GM23248 (cell line): ENCODE data around the gene RXRA. TPM values are rescaled to one million over a fixed set of nuclear protein-coding genes. Genes with fewer than 3 reads are reported as not detected.
A peak's percentile ranks its signal among the peaks of the same experiment; 100 is the strongest.

Experiments used
- DNase-seq: peaks from one replicate; pipeline ENCODE4 v3.0.0-alpha.2; 2015
- H2AFZ ChIP-seq: fragments of 200-600 bp; sonication (generic); 2 replicates; pipeline ENCODE4 v1.6.1; 2016; ENCODE audit warnings: antibody characterized with exemption
- H3F3A ChIP-seq: fragments of 200-600 bp; sonication (generic); 2 replicates; pipeline ENCODE4 v1.6.1; 2016; ENCODE audit warnings: mild to moderate bottlenecking, antibody characterized with exemption, mixed run types; ENCODE audit not compliant: insufficient read depth
- H3K27ac ChIP-seq: fragments of 200-600 bp; sonication (generic); 2 replicates; pipeline ENCODE4 v1.5.1; 2016; ENCODE audit warnings: mild to moderate bottlenecking
- H3K27me3 ChIP-seq: fragments of 200-600 bp; sonication (generic); replicated peaks from 2 replicates; pipeline ENCODE4 v1.6.1; 2016; ENCODE audit warnings: mild to moderate bottlenecking; ENCODE audit not compliant: insufficient read depth
- H3K36me3 ChIP-seq: fragments of 200-600 bp; sonication (generic); 2 replicates; pipeline ENCODE4 v1.6.1; 2016; ENCODE audit warnings: low read depth, mild to moderate bottlenecking
- H3K4me1 ChIP-seq: fragments of 200-600 bp; sonication (generic); 2 replicates; pipeline ENCODE4 v1.6.1; 2016; ENCODE audit warnings: mild to moderate bottlenecking; ENCODE audit not compliant: insufficient read depth
- H3K4me2 ChIP-seq: fragments of 200-600 bp; sonication (generic); one replicate; pipeline ENCODE4 v1.6.1; 2016; ENCODE audit warnings: mild to moderate bottlenecking; ENCODE audit not compliant: unreplicated experiment
- H3K4me3 ChIP-seq: fragments of 200-600 bp; sonication (generic); 2 replicates; pipeline ENCODE4 v1.5.1; 2016; ENCODE audit warnings: mild to moderate bottlenecking
- H3K79me2 ChIP-seq: fragments of 200-600 bp; sonication (generic); 2 replicates; pipeline ENCODE4 v1.6.1; 2016; ENCODE audit warnings: mild to moderate bottlenecking; ENCODE audit not compliant: insufficient read depth
- H3K9ac ChIP-seq: fragments of 200-600 bp; sonication (generic); 2 replicates; pipeline ENCODE4 v1.6.1; 2016; ENCODE audit warnings: mild to moderate bottlenecking
- H3K9me2 ChIP-seq: fragments of 200-600 bp; sonication (generic); 2 replicates; pipeline ENCODE4 v1.6.1; 2016; ENCODE audit warnings: mixed run types, mild to moderate bottlenecking, moderate library complexity; ENCODE audit not compliant: insufficient read depth
- H3K9me3 ChIP-seq: fragments of 200-600 bp; sonication (generic); one replicate; pipeline ENCODE4 v1.6.1; 2017; ENCODE audit warnings: low read depth
- H4K20me1 ChIP-seq: fragments of 200-600 bp; sonication (generic); 2 replicates; pipeline ENCODE4 v1.6.0; 2016; ENCODE audit not compliant: insufficient read depth
- EZH2 ChIP-seq: fragments of 200-600 bp; sonication (generic); IDR thresholded peaks from 2 replicates; pipeline ENCODE4 v1.6.1; 2018; ENCODE audit warnings: antibody characterized with exemption, mild to moderate bottlenecking; ENCODE audit not compliant: insufficient read depth, poor library complexity, severe bottlenecking
- EZH2phosphoT487 ChIP-seq: fragments of 200-600 bp; sonication (generic); IDR thresholded peaks from 2 replicates; pipeline ENCODE4 v1.6.1; 2018; ENCODE audit warnings: antibody characterized with exemption, moderate library complexity, mild to moderate bottlenecking, low read depth; ENCODE audit not compliant: insufficient read depth
- WGBS, 2 experiments: methylation state at CpG; one replicate each; pipeline ENCODE4 v1.1.6; 2015 to 2017; ENCODE audit warnings: low lambda C conversion rate in 2 of 2, low coverage in 1 of 2; ENCODE audit errors: missing lambda C conversion rate in 2 of 2; 5-methylcytosine and 5-hydroxymethylcytosine counted together
- in situ Hi-C: fragments of 300-500 bp; cut with MboI; formaldehyde crosslinking; loops from 2 replicates; pipeline ENCODE4 v1.15.0; 2020
- polyA plus RNA-seq: library from polyadenylated mRNA; unstranded; fragments of >200 nt; fragmentation: Nextera tagmentation; extraction: Ambion mirVana; gene quantifications from 2 replicates; pipeline ENCODE4 v1.2.1, GENCODE V29; 2016
- total RNA-seq: library from RNA; depleted of rRNA; stranded (reverse); fragments of >200 nt; shearing (Covaris generic); gene quantifications from 2 replicates; pipeline ENCODE4 v1.2.3, GENCODE V29; 2014

The RXRA gene
- total and polyA plus RNA-seq, 2 experiments from 2014 or later = 3.9 to 34.8 TPM

DNA sequence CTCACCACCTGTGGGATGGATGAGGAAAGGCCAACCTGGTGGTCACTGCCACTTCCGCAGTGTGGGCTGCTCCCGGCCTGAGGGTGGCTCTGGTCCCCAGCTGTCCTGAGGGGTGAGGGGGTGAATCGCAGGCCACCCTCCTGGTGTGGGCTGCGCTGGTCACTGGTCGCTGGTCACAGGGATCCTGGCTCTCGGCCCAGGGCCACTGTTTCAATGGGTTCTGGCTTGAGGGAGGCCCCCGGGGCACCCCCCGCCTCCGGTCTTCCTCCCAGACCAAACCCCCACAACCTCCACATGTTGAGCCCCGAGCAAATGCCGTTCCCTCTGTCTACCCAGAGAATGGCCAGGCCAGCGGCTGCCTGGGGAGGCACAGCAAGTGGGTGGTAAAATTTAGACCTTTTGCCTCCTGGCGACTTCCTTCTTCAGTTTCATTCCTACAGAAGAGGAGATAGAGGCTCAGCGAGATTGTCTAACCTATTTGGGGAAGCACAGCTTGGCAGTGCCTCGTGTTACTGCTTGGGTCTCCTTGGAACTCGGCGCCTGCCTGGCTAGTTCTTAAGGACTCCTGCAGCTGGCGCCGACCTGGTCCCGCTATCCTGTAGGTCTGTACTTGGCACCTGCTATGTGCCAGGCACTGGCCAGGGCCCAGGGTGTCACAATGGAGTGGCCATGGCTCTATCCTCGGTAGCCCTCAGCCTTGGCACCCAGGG lies 48.2 kb downstream of the RXRA start:
- H3K4me3 ChIP-seq = no peak overlapping the region
- peaks cover 99% of the 10 kb centered on the region for H3K79me2 ChIP-seq
- no peak overlapping the region for H3K27ac ChIP-seq
- TF ChIP-seq EZH2 (no peak), EZH2phosphoT487 (no peak)
- H3K27me3 ChIP-seq = no peaks in the 10 kb centered on the region
- H2AFZ ChIP-seq = no peak overlapping the region
- peaks cover 23% of the 10 kb centered on the region for H3K4me1 ChIP-seq
- no peak overlapping the region for H3K4me2 ChIP-seq
- no peak for DNase-seq
- no peaks in the 10 kb centered on the region for H3K9me3 ChIP-seq
- H3K9me2 ChIP-seq = no peaks in the 10 kb centered on the region
- H3K36me3 ChIP-seq = no peaks in the 10 kb centered on the region
- peaks cover 3% of the 10 kb centered on the region; the same call in 1 of the 2 replicates for H4K20me1 ChIP-seq
- in situ Hi-C loops = no loop called here
- H3F3A ChIP-seq = no peaks in the 10 kb centered on the region
- 0 out of 2 replicates have a peak overlapping the region, but pooled peaks have one; percentile 21 for H3K9ac ChIP-seq
- 83 to 84% methylated on average over 21 of the region's 21 CpGs for WGBS, 2 experiments

- Histone ChIP-seq H3K4me3 (no peak overlapping the region), H3K4me1 (peaks cover 23% of the 10 kb centered on the region), H2AFZ (no peak overlapping the region), H3K9ac (peak overlapping the region; percentile 37), H3F3A (no peaks in the 10 kb centered on the region), H3K9me2 (no peaks in the 10 kb centered on the region), H3K27ac (peak overlapping the region; percentile 19; the same call in 1 of the 2 replicates), H3K79me2 (peaks cover 99% of the 10 kb centered on the region), H3K36me3 (no peaks in the 10 kb centered on the region), H3K27me3 (no peaks in the 10 kb centered on the region), H3K4me2 (peak overlapping the region; percentile 13), H4K20me1 (peaks cover 3% of the 10 kb centered on the region; the same call in 1 of the 2 replicates), H3K9me3 (no peaks in the 10 kb centered on the region)
- TF ChIP-seq EZH2phosphoT487 (no peak), EZH2 (no peak)
- DNase-seq = peak; percentile 49
- in situ Hi-C loops = no loop called here
- 40 to 50% methylated on average over 6 of the region's 6 CpGs for WGBS, 2 experiments
Observed at GRCh38 chr9:134375011-134375390, 48.7 kb downstream of the RXRA start.

- peak; percentile 56 for DNase-seq
- Histone ChIP-seq H3K9me3 (no peaks in the 10 kb centered on the region), H2AFZ (no peak overlapping the region), H3K36me3 (no peaks in the 10 kb centered on the region), H3K4me1 (peaks cover 23% of the 10 kb centered on the region), H4K20me1 (peaks cover 3% of the 10 kb centered on the region; the same call in 1 of the 2 replicates), H3K9ac (peak overlapping the region; percentile 37), H3K9me2 (no peaks in the 10 kb centered on the region), H3K79me2 (peaks cover 99% of the 10 kb centered on the region), H3F3A (no peaks in the 10 kb centered on the region), H3K27ac (peak overlapping the region; percentile 19; the same call in 1 of the 2 replicates), H3K4me2 (peak overlapping the region; percentile 13), H3K27me3 (no peaks in the 10 kb centered on the region), H3K4me3 (no peak overlapping the region)
- WGBS, 2 experiments = 35% methylated on average over 25 to 34 of the region's 38 CpGs
- TF ChIP-seq EZH2 (no peak), EZH2phosphoT487 (no peak)
- in situ Hi-C loops = no loop called here
Observed at GRCh38 chr9:134375430-134376385, 49.5 kb downstream of the RXRA start.

DNA sequence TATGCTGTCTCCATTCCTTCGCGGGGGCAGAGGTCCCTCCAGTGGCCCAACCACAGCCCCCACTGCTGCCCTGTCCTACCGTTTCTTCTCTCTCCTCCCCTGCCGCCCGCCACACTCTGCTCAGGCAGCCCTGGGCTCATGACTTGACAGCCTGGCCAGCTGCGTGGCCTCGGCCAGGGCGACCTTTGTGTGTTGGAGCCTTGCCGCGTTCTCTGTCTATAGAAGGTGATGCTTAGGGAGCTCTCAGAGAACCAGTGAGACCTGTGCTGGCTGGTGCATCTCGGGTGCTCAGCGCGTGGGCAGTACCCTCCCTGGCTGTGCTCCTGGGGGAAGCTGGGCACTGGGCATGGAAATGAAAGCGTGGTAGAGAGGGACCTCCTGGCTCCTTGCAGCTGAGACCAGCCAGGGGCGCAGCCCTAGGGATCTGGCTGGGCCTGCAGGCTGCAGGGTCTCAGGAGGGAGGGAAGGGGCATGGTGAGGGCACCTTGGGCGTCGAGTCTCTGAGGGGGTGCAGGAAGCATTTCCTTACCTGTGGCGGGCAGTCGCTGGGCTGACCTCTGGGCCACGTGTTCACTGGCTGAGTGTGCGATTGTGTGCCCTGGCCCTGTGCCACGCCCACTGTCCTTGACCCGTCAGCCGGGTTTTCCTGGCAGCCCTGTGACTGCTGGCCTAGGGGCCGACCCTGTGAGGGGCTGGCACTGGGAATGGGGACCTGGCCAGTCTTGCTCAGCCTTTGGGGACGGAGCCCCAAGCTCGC lies 50.3 kb downstream of the RXRA start:
- in situ Hi-C loops = no loop called here
- no peak for DNase-seq
- Histone ChIP-seq H3K9me3 (no peaks in the 10 kb centered on the region), H3K27me3 (no peaks in the 10 kb centered on the region), H4K20me1 (peaks cover 6% of the 10 kb centered on the region; the same call in 1 of the 2 replicates), H3K9ac (no peak overlapping the region; the same call in 1 of the 2 replicates), H3K4me2 (no peak overlapping the region), H3F3A (no peaks in the 10 kb centered on the region), H3K4me3 (no peak overlapping the region), H3K4me1 (peaks cover 23% of the 10 kb centered on the region), H3K9me2 (no peaks in the 10 kb centered on the region), H3K27ac (no peak overlapping the region), H2AFZ (no peak overlapping the region), H3K79me2 (peaks cover 99% of the 10 kb centered on the region), H3K36me3 (no peaks in the 10 kb centered on the region)
- TF ChIP-seq EZH2 (no peak), EZH2phosphoT487 (no peak)
- 56 to 59% methylated on average over 21 to 27 of the region's 27 CpGs for WGBS, 2 experiments
